ENCODE measurements around the gene MMP24OS.

The MMP24OS gene

GRCh38 chr20:35260426-35260825, 17.5 kb downstream of the MMP24OS start:
- TF ChIP-seq CTCF (IDR thresholded peaks at IDR 0.05): no peak

GRCh38 chr20:35257175-35257909, 20.6 kb downstream of the MMP24OS start:
- TF ChIP-seq CTCF (IDR thresholded peaks at IDR 0.05): no peak

- TF ChIP-seq CTCF (IDR thresholded peaks at IDR 0.05): no peak
Measured at GRCh38 chr20:35254448-35254999, 23.4 kb downstream of the MMP24OS start.

GRCh38 chr20:35253010-35253409, 24.9 kb downstream of the MMP24OS start:
- TF ChIP-seq CTCF (IDR thresholded peaks at IDR 0.05): no peak

- TF ChIP-seq CTCF (IDR thresholded peaks at IDR 0.05): no peak
Measured at GRCh38 chr20:35252037-35252461, 25.9 kb downstream of the MMP24OS start.

GRCh38 chr20:35251613-35251940, 26.3 kb downstream of the MMP24OS start:
- no peak for TF ChIP-seq CTCF (IDR thresholded peaks at IDR 0.05)

- no peak for TF ChIP-seq CTCF (IDR thresholded peaks at IDR 0.05)
Measured at GRCh38 chr20:35248641-35249475, 29.1 kb downstream of the MMP24OS start.

Measured in LNCAP (cell line).